Measurements from ENCODE around the gene P2RX3.

- TF ChIP-seq POLR2A (IDR thresholded peaks at IDR 0.05; ENCODE audit: low read depth) (no peak), POLR2AphosphoS5 (IDR thresholded peaks at IDR 0.05) (no peak)
Measured at GRCh38 chr11:57379732-57380131, 41.6 kb downstream of the P2RX3 start.

Measured in esophagus muscularis mucosa (tissue), 2 donors.